ENCODE results near the gene CCNK.

The CCNK gene

DNA sequence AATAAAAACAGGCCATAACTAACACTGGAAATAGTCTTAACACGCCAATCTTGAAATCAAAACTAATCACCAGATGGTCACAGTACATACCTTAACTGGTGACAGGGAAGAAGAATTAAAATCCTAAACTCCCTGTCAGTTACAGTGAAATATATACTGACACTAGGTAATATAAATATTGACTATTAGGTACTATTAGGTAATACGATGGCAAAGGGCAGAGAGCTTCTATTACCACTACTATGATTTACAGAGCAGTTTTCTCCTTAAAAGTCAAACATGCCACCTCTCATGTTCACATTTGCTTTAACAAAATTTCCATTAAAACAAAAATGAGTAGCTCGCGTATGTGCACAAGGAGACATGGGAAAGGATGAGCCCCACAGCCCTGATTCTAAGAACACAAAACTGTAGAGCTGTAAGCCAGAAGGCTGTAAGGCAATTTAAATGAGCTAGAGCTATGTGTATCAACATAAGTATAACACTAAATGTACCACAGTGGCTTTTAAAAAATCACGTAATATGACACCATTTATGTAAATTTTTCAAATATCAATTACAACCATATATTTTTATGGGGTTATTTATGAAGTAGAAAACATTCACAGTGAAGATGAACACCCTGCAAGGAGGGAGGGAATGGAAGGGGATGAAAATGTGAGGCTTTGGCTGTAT lies 19.7 kb upstream of the CCNK start:
- H3K36me3 ChIP-seq, result peaks cover 53% of the 10 kb centered on the region
- no peaks in the 10 kb centered on the region for H3K27me3 ChIP-seq (ENCODE audit: insufficient read depth, low read depth, severe bottlenecking)
- TF ChIP-seq, protein P1, sequence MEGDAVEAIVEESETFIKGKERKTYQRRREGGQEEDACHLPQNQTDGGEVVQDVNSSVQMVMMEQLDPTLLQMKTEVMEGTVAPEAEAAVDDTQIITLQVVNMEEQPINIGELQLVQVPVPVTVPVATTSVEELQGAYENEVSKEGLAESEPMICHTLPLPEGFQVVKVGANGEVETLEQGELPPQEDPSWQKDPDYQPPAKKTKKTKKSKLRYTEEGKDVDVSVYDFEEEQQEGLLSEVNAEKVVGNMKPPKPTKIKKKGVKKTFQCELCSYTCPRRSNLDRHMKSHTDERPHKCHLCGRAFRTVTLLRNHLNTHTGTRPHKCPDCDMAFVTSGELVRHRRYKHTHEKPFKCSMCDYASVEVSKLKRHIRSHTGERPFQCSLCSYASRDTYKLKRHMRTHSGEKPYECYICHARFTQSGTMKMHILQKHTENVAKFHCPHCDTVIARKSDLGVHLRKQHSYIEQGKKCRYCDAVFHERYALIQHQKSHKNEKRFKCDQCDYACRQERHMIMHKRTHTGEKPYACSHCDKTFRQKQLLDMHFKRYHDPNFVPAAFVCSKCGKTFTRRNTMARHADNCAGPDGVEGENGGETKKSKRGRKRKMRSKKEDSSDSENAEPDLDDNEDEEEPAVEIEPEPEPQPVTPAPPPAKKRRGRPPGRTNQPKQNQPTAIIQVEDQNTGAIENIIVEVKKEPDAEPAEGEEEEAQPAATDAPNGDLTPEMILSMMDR (IDR thresholded peaks at IDR 0.05; ENCODE audit: low read depth, low read length), result no peak
- DNase-seq, result no peak
- H3K9me3 ChIP-seq (ENCODE audit: severe bottlenecking), result no peaks in the 10 kb centered on the region
- no peak overlapping the region for H3K27ac ChIP-seq
- no peak overlapping the region for H3K4me3 ChIP-seq (ENCODE audit: low read depth, low read length)

DNA sequence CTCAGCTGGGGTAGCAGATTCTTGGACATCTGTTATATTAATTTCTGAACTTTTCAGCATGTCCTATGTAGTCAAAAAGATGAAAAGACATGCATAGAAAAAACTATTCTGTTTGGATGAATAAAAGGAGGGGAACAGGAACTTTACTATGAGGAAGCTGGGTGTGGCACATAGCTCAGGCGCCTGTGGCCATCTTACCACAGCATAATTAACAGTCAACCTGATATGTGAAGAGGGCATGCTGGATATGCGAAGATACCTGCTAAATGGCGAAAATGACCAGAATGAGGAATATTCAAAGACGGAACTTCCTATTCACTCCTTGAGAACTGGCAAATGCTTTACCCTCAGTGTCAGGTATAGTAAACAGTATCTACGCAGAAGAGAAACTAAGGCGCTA lies 19.0 kb upstream of the CCNK start:
- TF ChIP-seq, protein P1 (IDR thresholded peaks at IDR 0.05; ENCODE audit: low read depth, low read length), result no peak
- no peaks in the 10 kb centered on the region for H3K27me3 ChIP-seq (ENCODE audit: insufficient read depth, low read depth, severe bottlenecking)
- no peak overlapping the region for H3K27ac ChIP-seq
- DNase-seq, result no peak
- H3K36me3 ChIP-seq, result peaks cover 48% of the 10 kb centered on the region
- H3K4me3 ChIP-seq (ENCODE audit: low read depth, low read length), result no peak overlapping the region
- no peaks in the 10 kb centered on the region for H3K9me3 ChIP-seq (ENCODE audit: severe bottlenecking)

DNA sequence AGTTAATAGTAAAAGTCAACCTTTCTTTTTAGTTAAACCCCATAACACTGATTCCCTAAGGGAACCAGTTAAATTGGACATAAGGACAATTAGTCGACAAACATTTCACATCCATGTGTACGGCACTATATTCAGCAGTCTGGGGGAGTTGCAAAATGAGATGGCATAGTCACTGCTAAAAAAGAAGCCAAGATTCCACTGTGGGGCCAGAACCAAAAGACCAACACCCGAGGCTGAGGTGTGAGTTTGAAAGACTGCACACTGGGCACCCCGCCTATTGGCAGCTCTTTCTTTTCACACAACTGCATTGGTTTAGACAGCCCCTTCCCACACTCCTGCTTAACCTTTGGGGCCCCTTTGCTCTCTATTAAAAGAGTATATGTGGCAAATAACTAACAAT lies 17.2 kb upstream of the CCNK start:
- no peaks in the 10 kb centered on the region for H3K27me3 ChIP-seq (ENCODE audit: insufficient read depth, low read depth, severe bottlenecking)
- no peak overlapping the region for H3K27ac ChIP-seq
- no peaks in the 10 kb centered on the region for H3K9me3 ChIP-seq (ENCODE audit: severe bottlenecking)
- no peak overlapping the region for H3K4me3 ChIP-seq (ENCODE audit: low read depth, low read length)
- DNase-seq, result no peak
- TF ChIP-seq, protein P1 (IDR thresholded peaks at IDR 0.05; ENCODE audit: low read depth, low read length), result no peak
- H3K36me3 ChIP-seq, result peaks cover 34% of the 10 kb centered on the region

DNA sequence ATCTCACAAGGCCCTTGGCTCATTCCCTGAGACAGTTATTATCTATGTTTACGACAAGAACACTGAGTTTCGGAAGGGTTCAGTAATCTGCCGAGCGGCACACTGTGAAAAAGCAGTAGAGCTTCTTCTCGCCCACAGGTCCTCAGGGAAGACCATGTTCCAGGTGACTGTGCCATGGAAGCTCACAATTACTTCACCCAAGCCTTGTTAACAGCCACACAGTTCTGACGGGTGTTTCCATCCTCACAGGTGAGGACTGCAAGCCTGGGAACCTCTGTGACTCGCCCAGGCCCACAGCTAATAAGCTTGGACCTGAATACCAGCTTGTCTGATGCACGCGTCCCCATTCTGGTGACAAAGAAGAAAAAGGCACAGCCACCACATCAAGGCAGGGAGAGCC lies 15.9 kb upstream of the CCNK start:
- TF ChIP-seq, protein P1 (IDR thresholded peaks at IDR 0.05; ENCODE audit: low read depth, low read length), result no peak
- Histone ChIP-seq H3K4me3 (ENCODE audit: low read depth, low read length) (no peak overlapping the region), H3K27me3 (ENCODE audit: insufficient read depth, low read depth, severe bottlenecking) (no peaks in the 10 kb centered on the region), H3K9me3 (ENCODE audit: severe bottlenecking) (no peaks in the 10 kb centered on the region), H3K27ac (no peak overlapping the region), H3K36me3 (peaks cover 30% of the 10 kb centered on the region)
- no peak for DNase-seq

DNA sequence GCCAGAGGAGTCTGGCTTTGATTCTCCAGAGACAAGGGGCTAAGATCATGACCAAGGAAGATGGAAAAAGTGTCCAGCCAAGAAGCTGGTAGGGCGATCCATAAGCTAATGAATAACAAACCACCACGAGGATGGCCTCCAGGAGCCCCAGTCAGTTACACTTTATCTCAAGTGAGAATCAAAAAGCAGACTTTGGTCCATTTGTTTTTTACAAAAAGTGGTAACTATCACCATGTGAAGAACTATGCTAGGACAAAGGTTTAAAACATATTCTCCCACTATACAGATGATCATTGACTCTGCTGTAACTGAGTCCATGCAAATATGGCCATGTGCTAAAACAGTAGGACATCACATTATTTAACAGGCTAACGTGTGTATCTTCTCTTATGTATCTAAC lies 14.5 kb upstream of the CCNK start:
- Histone ChIP-seq H3K4me3 (ENCODE audit: low read depth, low read length) (no peak overlapping the region), H3K27ac (no peak overlapping the region), H3K27me3 (ENCODE audit: insufficient read depth, low read depth, severe bottlenecking) (no peaks in the 10 kb centered on the region), H3K36me3 (peaks cover 24% of the 10 kb centered on the region), H3K9me3 (ENCODE audit: severe bottlenecking) (no peaks in the 10 kb centered on the region)
- TF ChIP-seq, protein P1 (IDR thresholded peaks at IDR 0.05; ENCODE audit: low read depth, low read length), result no peak
- no peak for DNase-seq

All from WERI-Rb-1 (cell line).